K562 (cell line): ENCODE measurements around the gene TACC3. TPM values are rescaled to one million over a fixed set of nuclear protein-coding genes. Genes with fewer than 3 reads are reported as not detected.
"Not testable (repeated sequence)": the region's sequence is repeated elsewhere in the genome, so short reads cannot be mapped to it uniquely, and the experiment has no call there.

Source experiments
- ATAC-seq: fragments of 200-7000 bp; cut with Tn5 transposase; 3 replicates; pipeline ENCODE4 v1.9.1; 2020; ENCODE audit warnings: moderate library complexity
- BruUV-seq: library from RNA; stranded (reverse); fragments of 400-500 nt; replicated peaks from 2 replicates; lab custom pipeline; 2021; lab: Mats Ljungman, UMichigan
- CTCF ChIA-PET: fragments of 300-600 bp; formaldehyde crosslinking; extraction: SDS; loops from one replicate; lab custom pipeline; 2021; ENCODE audit warnings: low intra/inter-chr PET ratio; lab: Yijun Ruan, JAX
- POLR2A ChIA-PET: fragments of 300-600, 350-650 bp; sonication (Branson Sonifier 250); formaldehyde crosslinking; extraction: SDS; loops from one replicate; lab custom pipeline; 2021; ENCODE audit warnings: antibody characterized with exemption, inconsistent platforms; lab: Yijun Ruan, JAX
- DNase-seq, 4 experiments: peaks; one replicate each; pipeline versions ENCODE4 v3.0.0 to v3.0.0-alpha.2; 2011 to 2018; ENCODE audit warnings: low spot score in 3 of 4, mixed read lengths in 3 of 4; ENCODE audit errors: extremely low read depth in 1 of 4
- FAIRE-seq: peaks from 2 replicates; lab custom pipeline; 2011; peaks lifted over from hg19 to GRCh38; lab: Jason Lieb, UNC
- H2AFZ ChIP-seq: 2 replicates; pipeline ENCODE4 v1.6.0; 2011; ENCODE audit warnings: low read depth, low read length, control low read depth, inconsistent platforms
- H3K27ac ChIP-seq: fragments of 200-600 bp; 3 replicates; pipeline ENCODE4 v1.8.0; 2011; ENCODE audit warnings: low read depth, mild to moderate bottlenecking, control low read depth, inconsistent platforms, low read length, moderate library complexity, mixed read lengths; ENCODE audit errors: extremely low read depth
- H3K27me3 ChIP-seq, 2 experiments: fragments of 300-600 bp in 1 of 2; 2 replicates in 1 of 2; 3 replicates in 1 of 2; pipeline versions ENCODE4 v1.6.0 to v1.8.0; 2011; ENCODE audit warnings: inconsistent platforms in 2 of 2, low read length in 2 of 2, mild to moderate bottlenecking in 1 of 2, mixed read lengths in 1 of 2, moderate library complexity in 1 of 2; ENCODE audit not compliant: control insufficient read depth in 2 of 2, insufficient read depth in 2 of 2
- H3K36me3 ChIP-seq: fragments of 300-600 bp; 3 replicates; pipeline ENCODE4 v1.8.0; 2011; ENCODE audit warnings: mild to moderate bottlenecking, low read length, inconsistent platforms; ENCODE audit not compliant: control insufficient read depth, insufficient read depth
- H3K4me1 ChIP-seq, 2 experiments: fragments of 200-600 bp in 1 of 2; replicated peaks in 1 of 2; 2 replicates in 1 of 2; 3 replicates in 1 of 2; pipeline versions ENCODE4 v1.5.1 to v1.8.0; 2011; ENCODE audit warnings: inconsistent platforms in 2 of 2, low read length in 2 of 2, mild to moderate bottlenecking in 1 of 2, mixed read lengths in 1 of 2, moderate library complexity in 1 of 2; ENCODE audit not compliant: control insufficient read depth in 2 of 2, insufficient read depth in 2 of 2
- H3K4me2 ChIP-seq: 2 replicates; pipeline ENCODE4 v1.6.1; 2011; ENCODE audit warnings: low read length, control low read depth, inconsistent platforms, mixed read lengths; ENCODE audit not compliant: insufficient read depth
- H3K4me3 ChIP-seq: fragments of 200-600 bp; sonication (generic), shearing (Covaris generic); 2 replicates; pipeline ENCODE4 v1.5.1; 2016; ENCODE audit warnings: control low read depth, inconsistent platforms
- H3K79me2 ChIP-seq: fragments of 200-600 bp; 3 replicates; pipeline ENCODE4 v1.8.0; 2011; ENCODE audit warnings: low read length, inconsistent platforms; ENCODE audit not compliant: control insufficient read depth, insufficient read depth
- H3K9ac ChIP-seq, 2 experiments: 2 replicates each; pipeline versions ENCODE4 v1.6.0 to v1.6.1; 2011; ENCODE audit warnings: low read depth in 2 of 2, low read length in 2 of 2, control low read depth in 1 of 2, inconsistent platforms in 1 of 2, mild to moderate bottlenecking in 1 of 2, mixed read lengths in 1 of 2; ENCODE audit not compliant: insufficient read depth in 1 of 2
- H3K9me1 ChIP-seq: one replicate; pipeline ENCODE4 v1.6.0; 2011; ENCODE audit warnings: inconsistent platforms, mild to moderate bottlenecking, low read length, moderate library complexity; ENCODE audit not compliant: control insufficient read depth, insufficient read depth
- H3K9me3 ChIP-seq: replicated peaks from 2 replicates; pipeline ENCODE4 v1.5.1; 2011; ENCODE audit warnings: low read depth, low read length, inconsistent platforms; ENCODE audit not compliant: control insufficient read depth, insufficient read depth
- H4K20me1 ChIP-seq: replicated peaks from 2 replicates; pipeline ENCODE4 v1.6.1; 2011; ENCODE audit warnings: low read length, inconsistent platforms, mixed read lengths; ENCODE audit not compliant: control insufficient read depth, insufficient read depth
- ATF3 ChIP-seq, 2 experiments: fragments of 450-650 bp in 1 of 2; sonication (generic) in 1 of 2; formaldehyde crosslinking in 1 of 2; IDR thresholded peaks in 1 of 2; conservative IDR thresholded peaks in 1 of 2; 2 replicates each; pipeline versions ENCODE4 v1.6.1 to v1.8.1; 2016 to 2023; ENCODE audit warnings: mild to moderate bottlenecking in 2 of 2, moderate library complexity in 2 of 2, inconsistent platforms in 1 of 2, missing genetic modification reagents in 1 of 2
- DNMT1 ChIP-seq: fragments of 450-650 bp; IDR thresholded peaks from 2 replicates; pipeline ENCODE4 v1.6.1; 2016; ENCODE audit warnings: antibody characterized with exemption, mild to moderate bottlenecking
- NFIC ChIP-seq: fragments of 450-650 bp; IDR thresholded peaks from 2 replicates; pipeline ENCODE4 v1.6.1; 2017; ENCODE audit warnings: mild to moderate bottlenecking, inconsistent platforms
- WGBS: fragments of 100-300 bp; shearing (Covaris generic); methylation state at CpG from one replicate; pipeline ENCODE4 v1.1.6; 2016; ENCODE audit warnings: low coverage, mixed read lengths; ENCODE audit not compliant: insufficient coverage; ENCODE audit errors: missing lambda C conversion rate; 5-methylcytosine and 5-hydroxymethylcytosine counted together
- in situ Hi-C: fragments of 300-500 bp; cut with MboI; formaldehyde crosslinking; loops from 4 replicates; pipeline ENCODE4 v1.15.0; 2018; ENCODE audit warnings: inconsistent platforms, mixed read lengths
- intact Hi-C: fragments of 100-400 bp; cut with micrococcal nuclease; formaldehyde crosslinking; loops from 2 replicates; pipeline ENCODE4 v1.14.2; 2022
- polyA plus RNA-seq, 8 experiments: library from polyadenylated mRNA; depleted of rRNA in 4 of 8; stranded (reverse) in 5 of 8; unstranded in 3 of 8; fragments of >200 nt; fragmentation: Nextera tagmentation in 2 of 8; fragmentation: Illumina TruSeq in 1 of 8; extraction: Ambion mirVana in 2 of 8; extraction: Trizol in 1 of 8; gene quantifications; 2 replicates each; pipeline versions ENCODE4 v1.2.1 to v1.2.3, GENCODE V29; 2011 to 2014; ENCODE audit warnings: inconsistent platforms in 1 of 8, missing spikeins in 1 of 8
- total RNA-seq, 7 experiments: library from RNA; depleted of rRNA in 6 of 7; stranded (reverse); fragments of >200 nt in 6 of 7; fragmentation: Illumina TruSeq in 2 of 7; extraction: Trizol in 2 of 7; gene quantifications; 2 replicates each; pipeline versions ENCODE4 v1.2.1 to v1.2.3, GENCODE V29; 2011 to 2021; ENCODE audit warnings: low replicate concordance in 1 of 7

TACC3 gene
- total and polyA plus RNA-seq, 9 of the 15 experiments (the other 6 are each of a cell fraction or from before 2014, with no cell fraction given): 1.9 to 122 (median 55.6) TPM

GRCh38 chr4:1701671-1702070, 19.6 kb upstream of the TACC3 start:
- H3K9me1 ChIP-seq; in situ Hi-C loops; H3K27me3 ChIP-seq; H3K27ac ChIP-seq; H3K4me1 ChIP-seq; H3K4me3 ChIP-seq; FAIRE-seq; DNase-seq; BruUV-seq; H3K9ac ChIP-seq; H3K9me3 ChIP-seq; ATAC-seq; intact Hi-C loops; CTCF ChIA-PET; H2AFZ ChIP-seq; H3K4me2 ChIP-seq; TF ChIP-seq ATF3 (CRISPR knock-in tag; conservative IDR thresholded peaks at IDR 0.05): not testable (repeated sequence)
- peaks cover 30% of the 10 kb centered on the region for H4K20me1 ChIP-seq
- WGBS: 96% methylated on average over 8 of the region's 8 CpGs
- POLR2A ChIA-PET: interaction anchor here (1.5 to 3.5 kb wide), 4 partner anchors 8 to 13 kb away, joined by 6 to 20 read pairs (median 12); partner anchors contain the start of gene SLBP
- peaks cover 96% of the 10 kb centered on the region for H3K36me3 ChIP-seq
- H3K79me2 ChIP-seq: peaks cover 64% of the 10 kb centered on the region
- TF ChIP-seq ATF3 (IDR thresholded peaks at IDR 0.05): peak; percentile 33

- 86% methylated on average over 1 of the region's 1 CpG for WGBS
- DNase-seq (no peak), FAIRE-seq (no peak), ATAC-seq (no peak; the same call in 2 of the 3 replicates)
- Histone ChIP-seq H3K4me1 (peaks cover 0 to 5% of the 10 kb centered on the region in 2 experiments; a peak in 3 of 5 replicates), H2AFZ (no peak overlapping the region), H3K4me3 (no peak overlapping the region), H3K36me3 (peaks cover 94% of the 10 kb centered on the region), H3K9me1 (peaks cover 3% of the 10 kb centered on the region), H3K27ac (no peak overlapping the region), H3K9me3 (no peaks in the 10 kb centered on the region), H3K4me2 (no peak overlapping the region), H3K27me3 (no peaks in the 10 kb centered on the region), H3K79me2 (peaks cover 82% of the 10 kb centered on the region), H3K9ac (no peak overlapping the region), H4K20me1 (peaks cover 34% of the 10 kb centered on the region)
- in situ Hi-C loops: no loop called here
- no TSS peak for BruUV-seq
- CTCF ChIA-PET: no interaction called here
- TF ChIP-seq NFIC (peak; percentile 60), DNMT1 (no peak)
- POLR2A ChIA-PET: interaction anchor here (0.6 to 1.5 kb wide), 5 partner anchors 9 to 666 kb away, joined by 3 to 10 read pairs (median 3); partner anchors contain the start of genes TACC3 and TMEM129
- intact Hi-C loops: no loop called here
Observed at GRCh38 chr4:1703867-1704266, 17.5 kb upstream of the TACC3 start.
